ENCODE results near the gene ZNF335.
"Not testable (repeated sequence)": the region's sequence is repeated elsewhere in the genome, so short reads cannot be mapped to it uniquely, and the experiment has no call there.

The ZNF335 gene

DNA sequence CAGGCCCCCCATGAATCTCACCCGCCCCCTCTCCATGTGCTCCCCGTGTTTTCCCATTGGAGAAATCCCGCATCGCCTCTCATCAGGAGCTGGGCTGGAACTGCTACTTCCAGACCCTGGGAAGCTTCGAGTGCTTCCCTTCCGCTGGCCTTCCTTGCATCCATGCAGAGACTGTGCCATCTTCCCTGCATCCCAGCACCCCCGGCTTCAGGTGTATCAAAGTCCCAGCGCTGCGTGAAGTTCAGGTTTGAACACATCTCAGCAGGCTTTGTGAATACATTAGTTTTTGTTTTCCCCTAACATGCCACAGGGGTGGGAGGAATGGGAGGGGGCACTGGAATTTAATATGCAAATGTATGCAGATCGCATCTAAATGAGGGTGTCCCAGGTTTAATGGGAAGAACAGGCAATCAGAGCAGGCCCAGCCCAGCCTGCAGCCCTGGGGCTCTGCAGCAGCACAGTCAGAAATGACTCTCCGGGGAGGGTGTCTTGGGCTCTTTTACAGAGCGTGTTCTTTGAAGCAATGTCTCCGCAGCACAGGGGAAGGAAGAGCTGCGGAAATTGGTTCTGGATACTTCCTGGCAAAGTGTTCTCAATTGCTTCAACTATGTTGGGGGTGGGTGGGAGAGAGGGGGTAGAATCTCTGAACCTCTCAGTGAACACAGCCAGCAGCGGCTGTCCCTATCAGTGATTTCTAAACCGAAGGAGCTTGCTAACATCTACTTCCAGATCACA lies 28.4 kb upstream of the ZNF335 start:
- DNase-seq (ENCODE audit: low read depth in 2 of 2, low spot score in 1 of 2): no peak

DNA sequence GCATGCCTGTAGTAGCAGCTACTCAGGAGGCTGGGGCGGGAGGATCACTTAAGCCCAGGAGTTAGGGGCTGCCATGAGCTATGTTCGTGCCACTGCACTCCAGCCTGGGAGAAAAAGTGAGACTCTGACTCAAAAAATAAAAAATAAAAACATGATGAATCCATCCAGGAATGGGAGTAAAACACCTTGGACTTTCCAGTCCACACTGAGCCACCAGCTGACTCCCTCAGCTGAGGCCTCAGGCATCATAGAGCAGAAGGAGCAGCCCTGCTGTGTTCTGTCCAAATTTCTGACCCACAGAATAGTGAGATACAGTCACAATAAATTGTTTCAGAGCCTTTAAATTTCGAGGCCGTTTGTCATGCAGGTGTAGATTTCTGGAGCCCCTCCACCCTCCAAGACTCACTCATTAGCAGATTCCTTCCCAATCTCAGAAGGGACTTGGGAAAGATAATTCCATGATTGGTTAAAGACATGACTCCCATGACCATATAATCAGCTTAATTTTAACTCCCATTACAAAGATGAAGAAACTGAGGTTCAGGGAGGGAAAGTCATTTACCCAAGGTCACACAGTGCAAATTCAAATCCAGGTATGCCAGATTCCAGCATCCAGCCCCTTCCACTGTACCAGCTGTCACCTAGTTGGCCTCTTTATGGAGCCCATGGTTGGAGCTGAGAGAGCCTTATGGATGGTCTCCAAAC lies 27.7 kb upstream of the ZNF335 start:
- no peak for DNase-seq (ENCODE audit: low read depth in 2 of 2, low spot score in 1 of 2)

DNA sequence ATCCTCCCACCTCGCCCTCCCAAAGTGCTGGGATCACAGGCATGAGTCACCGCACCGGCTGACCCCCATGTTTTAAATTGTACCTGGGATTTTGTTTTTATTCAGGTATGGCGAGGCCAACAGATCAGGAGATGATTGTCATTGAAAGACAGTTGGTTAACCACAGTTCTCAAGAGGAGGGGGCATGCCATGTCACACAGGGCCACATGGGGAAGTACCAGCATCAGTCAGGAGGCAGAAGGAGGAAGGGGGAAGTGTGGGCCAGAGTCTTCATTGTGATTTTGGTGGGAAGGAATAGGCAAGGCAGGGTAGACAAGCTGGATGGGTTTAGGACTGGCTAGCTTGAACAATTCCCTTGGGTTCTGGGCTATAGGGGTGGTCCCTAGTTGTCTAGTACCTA lies 26.8 kb upstream of the ZNF335 start:
- DNase-seq (ENCODE audit: low read depth in 2 of 2, low spot score in 1 of 2): no peak

DNA sequence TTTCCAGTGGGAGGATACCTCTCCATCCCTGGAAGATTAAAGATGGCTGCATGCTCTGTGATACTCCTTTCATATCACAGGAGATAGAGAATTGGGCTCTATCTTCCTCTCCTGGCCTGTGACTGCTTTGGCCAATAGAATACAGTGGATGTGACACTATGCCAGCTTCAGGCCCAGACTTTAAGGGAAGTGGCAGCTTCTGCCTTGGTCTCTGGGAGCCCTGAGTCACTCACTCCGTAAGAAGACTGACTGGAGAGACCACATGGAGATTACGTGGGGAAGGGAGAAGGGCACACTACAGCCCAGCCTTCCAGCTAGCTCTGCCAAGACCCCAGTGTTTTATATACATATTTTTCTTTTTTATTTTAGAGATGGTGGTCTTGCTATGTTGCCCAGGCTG lies 26.3 kb upstream of the ZNF335 start:
- no peak for DNase-seq (ENCODE audit: low read depth in 2 of 2, low spot score in 1 of 2)

DNA sequence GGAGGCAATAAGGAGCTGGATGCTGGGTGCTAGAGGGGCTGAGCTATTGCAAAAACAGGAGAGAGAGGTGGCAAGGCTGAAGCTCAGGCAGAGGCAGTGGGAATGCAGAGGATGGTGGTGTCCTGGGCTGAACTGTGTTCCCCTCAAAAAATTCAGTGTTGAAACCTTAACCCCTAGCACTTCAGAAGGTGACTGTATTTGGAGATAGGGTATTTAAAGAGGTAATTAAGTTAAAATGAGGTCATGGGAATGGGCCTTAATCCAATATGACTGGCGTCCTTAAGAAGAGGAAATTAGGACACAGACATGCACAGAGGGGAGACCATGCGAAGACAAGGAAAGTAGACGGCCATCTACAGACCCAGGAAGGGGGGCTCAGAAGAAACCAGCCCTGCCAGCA lies 25.2 kb upstream of the ZNF335 start:
- no peak for DNase-seq (ENCODE audit: low read depth in 2 of 2, low spot score in 1 of 2)

DNA sequence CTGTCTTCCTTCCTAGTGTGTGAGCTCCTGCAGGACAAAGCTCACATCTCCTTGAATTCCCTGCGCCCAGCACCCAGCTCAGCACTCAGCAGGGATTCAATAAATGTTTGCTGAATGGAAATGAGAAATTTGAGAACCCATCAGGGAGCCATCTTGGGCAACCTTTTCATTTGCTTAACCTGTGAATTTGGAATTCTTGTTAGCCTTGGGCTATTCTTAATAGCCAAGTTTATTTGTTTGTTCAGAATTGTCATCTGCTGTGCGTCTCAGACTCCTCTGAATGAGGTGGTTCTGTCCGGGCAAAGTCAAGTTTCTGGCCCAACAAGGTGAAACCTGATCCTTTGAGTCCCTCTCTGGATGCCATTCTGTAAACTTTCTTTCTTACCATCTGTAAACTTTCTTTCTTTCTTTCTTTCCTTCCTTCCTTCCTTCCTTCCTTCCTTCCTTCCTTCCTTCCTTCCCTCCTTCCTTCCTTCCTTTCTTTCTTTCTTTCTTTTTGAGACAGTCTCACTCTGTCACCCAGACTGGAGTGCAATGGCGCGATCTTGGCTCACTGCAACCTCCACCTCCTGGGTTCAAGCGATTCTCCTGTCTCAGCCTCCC lies 23.6 kb upstream of the ZNF335 start:
- not testable (repeated sequence) for DNase-seq (ENCODE audit: low read depth in 2 of 2, low spot score in 1 of 2)

DNA sequence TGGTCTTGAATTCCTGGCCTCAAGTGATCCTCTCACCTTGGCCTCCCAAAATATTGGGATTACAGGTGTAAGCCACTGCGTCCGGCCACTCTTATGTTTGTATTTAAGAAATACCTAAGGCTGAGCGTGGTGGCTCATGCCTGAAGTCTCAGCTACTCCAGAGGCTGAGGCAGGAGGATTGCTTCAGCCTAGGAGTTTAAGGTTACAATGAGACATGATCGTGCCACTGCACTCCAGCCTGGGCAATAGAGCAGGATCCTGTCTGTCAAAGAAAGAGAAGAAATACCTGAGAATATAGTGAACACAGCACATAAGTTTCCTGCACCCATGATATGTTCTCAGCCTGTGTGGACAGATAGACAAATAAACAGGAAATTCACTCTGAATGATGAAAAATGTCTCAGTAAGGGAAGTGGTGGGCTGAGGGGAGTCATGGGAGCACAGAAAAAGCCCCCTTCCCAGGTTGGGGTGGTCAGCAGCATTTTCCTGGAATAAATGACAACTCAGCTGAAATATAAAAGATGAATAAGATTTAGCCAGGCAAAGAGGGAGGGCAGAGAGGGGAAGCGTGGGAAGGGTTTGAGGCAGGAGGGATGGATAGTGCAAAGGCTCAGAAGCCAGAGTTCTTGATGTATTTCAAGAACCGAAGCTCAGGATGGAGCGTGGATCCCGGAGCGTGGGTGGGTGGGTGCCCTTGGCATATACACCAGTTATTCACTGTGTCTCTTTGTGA lies 22.9 kb upstream of the ZNF335 start:
- DNase-seq (ENCODE audit: low read depth in 2 of 2, low spot score in 1 of 2): no peak

DNA sequence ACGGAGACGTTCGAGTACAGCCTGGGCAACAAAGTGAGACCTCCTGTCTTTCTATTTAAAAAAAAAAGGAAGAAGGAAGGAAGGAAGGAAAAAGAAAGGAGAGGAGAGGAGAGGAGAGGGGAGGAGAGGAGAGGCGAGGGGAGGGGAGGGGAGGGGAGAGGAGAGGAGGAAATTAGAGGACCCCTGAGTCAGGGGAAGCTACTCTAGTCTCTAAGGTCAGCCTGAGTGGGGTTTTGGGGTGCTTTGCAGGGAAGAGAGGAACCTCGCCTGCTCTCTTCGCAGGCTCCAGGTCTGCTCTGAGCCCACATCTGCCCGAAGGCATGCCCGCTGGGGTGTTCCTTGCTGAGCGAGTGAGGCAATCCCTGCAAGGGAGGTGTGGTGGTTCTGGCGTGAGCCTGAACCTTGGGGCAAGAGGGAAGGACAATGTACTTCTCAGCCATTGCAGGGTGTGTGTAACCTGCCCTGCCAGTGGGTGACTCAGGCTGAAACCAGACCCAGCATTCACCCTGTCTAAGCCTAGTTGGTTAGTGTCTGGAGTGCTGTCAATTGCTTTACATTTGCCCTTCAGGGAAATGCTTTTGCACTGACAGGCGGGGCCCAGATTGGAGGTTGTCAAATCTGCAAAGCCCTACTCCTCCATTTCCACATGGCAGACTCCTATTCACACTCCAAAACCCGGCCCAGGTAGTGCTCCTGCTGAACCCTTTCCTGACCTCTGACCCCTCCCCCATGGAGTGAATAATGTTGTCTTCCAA lies 21.4 kb upstream of the ZNF335 start:
- no peak for DNase-seq (ENCODE audit: low read depth in 2 of 2, low spot score in 1 of 2)

DNA sequence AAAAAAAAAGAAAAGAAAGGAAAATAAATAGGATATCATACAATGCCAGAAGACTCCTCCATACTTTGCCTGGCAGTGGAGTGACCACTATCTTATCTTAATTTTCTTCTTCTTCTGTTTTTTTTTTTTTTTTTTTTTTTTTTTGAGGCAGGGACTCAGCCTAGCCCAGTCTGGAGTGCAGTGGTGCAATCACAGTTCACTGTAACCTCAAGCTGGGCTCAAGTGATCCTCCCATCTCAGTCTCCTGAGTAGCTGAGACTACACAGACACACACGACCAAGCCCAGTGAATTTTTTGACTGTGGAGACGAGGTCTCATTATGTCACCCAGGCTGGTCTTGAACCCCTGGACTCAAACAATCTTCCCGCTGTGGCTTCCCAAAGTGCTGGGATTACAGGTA lies 19.6 kb upstream of the ZNF335 start:
- no peak for DNase-seq (ENCODE audit: low read depth in 2 of 2, low spot score in 1 of 2)

DNA sequence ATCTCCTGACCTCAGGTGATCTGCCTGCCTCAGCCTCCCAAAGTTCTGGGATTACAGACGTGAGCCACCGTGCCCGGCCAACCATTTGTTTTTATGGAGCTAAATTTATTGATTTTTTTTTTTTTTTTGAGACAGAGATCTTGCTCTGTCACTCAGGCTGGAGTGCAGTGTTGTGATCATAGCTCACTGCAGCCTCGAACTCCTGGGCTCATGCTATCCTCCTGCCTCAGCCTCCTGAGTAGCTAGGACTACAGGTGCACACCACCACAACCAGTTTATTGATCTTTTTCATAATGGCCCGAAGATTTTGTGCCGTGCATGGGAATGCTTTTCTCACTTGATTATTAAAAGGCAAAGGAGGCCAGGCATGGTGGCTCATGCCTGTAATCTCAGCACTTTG lies 16.8 kb upstream of the ZNF335 start:
- not testable (repeated sequence) for DNase-seq (ENCODE audit: low read depth in 2 of 2, low spot score in 1 of 2)

DNA sequence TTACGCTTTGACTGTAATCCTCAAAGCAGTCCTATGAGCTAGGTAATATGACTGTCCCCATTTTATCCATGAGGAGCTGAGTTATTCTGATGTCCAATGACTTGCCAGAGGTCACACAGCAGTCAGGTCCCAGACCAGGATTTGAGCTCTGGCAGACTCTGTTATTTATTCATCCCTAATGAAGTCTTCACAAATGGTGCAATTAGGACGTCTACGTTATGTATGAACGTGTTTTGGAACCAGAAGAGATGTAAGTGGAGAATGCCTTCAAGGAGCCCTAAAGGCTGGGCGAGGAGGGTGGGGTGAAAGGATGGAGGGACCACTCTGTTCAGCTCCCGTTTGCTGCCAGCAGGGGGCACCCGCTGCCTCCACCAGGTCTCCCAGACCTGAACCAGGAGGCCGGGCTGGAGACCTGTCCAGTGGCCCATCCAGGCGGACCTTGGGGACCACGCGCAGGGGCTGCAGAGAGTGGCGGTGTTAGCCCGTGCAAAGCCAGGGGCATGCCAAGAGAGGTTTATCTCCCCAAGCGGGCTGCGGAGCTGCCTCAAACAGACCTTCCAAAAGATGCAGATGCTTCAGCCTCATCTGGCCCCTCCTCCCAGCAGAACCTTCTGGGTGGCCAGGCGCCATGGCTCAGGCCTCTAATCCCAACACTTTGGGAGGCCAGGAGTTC lies 15.2 kb upstream of the ZNF335 start:
- DNase-seq (ENCODE audit: low read depth in 2 of 2, low spot score in 1 of 2): peak; percentile 55 to 62

DNA sequence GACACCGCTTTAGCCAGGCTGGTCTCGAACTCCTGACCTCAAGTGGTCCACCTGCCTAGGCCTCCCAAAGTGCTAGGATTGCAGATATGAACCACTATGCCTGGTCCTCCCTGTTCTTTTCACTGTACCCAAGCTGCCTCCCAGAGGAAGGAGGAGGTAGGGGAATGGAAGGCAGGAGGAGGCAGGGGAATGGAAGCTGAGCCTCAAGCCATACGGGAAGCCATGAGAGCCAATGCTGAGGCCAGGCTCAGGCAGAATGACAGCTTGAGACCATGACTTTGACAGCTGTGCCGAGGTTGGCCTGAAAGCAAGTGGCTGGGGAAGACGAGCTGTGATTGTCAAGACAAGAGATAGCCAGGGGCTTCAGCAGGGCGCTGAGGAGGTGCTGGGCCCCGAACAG lies 13.6 kb upstream of the ZNF335 start:
- DNase-seq (ENCODE audit: low read depth in 2 of 2, low spot score in 1 of 2): no peak

DNA sequence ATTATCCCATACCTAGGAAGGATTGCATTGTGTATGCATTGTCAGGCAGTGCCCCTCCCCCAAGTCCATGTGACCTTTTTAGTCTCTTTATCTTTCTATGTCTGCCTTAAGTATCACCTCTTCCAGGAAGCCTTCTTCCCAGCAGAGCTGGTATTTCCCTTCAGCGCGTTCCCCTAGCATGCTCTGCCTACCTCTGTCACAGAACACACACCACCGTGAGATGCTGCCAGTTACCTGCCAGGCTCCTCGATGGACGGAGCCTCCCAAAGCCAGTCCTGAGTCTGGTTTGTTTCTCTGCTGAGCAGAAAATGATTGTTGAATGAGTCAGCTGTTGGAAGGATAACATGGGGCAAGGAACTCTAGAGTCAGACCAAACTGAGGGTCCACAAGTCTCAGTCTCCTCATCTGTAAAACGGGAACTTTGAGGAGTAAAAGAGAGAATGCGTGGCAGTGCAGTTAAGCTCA lies 11.3 kb upstream of the ZNF335 start:
- DNase-seq (ENCODE audit: low read depth in 2 of 2, low spot score in 1 of 2): no peak

DNA sequence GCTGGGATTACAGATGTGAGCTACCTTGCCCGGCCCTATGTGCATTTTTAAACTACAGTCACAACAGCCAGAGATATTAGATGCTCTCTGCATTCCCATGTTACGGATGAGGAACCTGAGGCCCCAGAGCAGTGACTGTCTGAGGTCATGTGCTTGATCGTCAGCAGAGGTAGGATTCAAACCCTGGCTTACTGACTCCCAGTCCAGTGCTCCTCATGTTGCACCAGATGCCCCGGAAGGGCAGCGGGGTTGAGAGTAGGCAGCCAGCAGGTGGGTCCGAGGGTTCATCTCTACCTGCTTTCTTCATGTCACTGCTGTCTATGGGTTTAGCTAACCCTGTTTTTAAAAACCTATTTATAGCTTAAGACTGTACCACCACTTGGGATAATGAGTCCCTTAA lies 9.3 kb upstream of the ZNF335 start:
- DNase-seq (ENCODE audit: low read depth in 2 of 2, low spot score in 1 of 2): no peak

DNA sequence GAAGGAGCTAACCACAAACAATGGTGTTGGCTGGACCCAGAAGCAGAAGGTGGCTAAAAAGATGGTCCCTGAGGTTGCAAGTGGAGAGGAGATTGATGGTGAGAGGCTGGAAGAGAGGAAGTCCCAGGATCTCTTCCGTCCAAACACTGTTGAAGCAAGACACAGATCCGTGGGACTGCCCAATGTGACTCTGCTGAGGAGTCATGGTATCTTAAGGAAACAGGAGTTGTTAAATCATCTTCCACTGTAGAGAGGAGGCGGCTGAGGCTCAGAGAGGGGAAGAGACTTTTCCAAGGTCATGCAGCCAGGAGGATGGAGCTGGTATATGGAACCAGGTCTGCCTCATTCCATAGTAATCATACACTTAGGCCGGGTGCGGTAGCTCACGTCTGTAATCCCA lies 4.1 kb upstream of the ZNF335 start:
- no peak for DNase-seq (ENCODE audit: low read depth in 2 of 2, low spot score in 1 of 2)

DNA sequence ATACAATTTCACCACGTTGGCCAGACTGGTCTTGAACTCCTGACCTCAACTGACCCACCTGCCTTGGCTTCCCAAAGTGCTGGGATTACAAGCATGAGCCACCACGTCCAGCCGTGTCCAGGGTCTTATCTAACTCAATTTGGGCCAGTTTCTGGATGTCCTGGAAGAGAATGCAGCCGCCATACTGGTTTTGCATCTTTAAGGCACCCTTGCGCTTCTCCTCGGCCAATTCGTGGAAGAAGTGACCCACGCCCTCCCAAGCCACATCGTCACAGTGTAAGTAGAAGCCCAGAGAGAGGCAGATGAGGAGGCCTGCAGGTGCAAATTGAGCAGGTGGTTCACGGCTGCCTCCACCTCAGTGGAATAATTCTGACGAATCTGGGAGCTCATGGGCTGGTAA lies 3.7 kb upstream of the ZNF335 start:
- DNase-seq (ENCODE audit: low read depth in 2 of 2, low spot score in 1 of 2): no peak

DNA sequence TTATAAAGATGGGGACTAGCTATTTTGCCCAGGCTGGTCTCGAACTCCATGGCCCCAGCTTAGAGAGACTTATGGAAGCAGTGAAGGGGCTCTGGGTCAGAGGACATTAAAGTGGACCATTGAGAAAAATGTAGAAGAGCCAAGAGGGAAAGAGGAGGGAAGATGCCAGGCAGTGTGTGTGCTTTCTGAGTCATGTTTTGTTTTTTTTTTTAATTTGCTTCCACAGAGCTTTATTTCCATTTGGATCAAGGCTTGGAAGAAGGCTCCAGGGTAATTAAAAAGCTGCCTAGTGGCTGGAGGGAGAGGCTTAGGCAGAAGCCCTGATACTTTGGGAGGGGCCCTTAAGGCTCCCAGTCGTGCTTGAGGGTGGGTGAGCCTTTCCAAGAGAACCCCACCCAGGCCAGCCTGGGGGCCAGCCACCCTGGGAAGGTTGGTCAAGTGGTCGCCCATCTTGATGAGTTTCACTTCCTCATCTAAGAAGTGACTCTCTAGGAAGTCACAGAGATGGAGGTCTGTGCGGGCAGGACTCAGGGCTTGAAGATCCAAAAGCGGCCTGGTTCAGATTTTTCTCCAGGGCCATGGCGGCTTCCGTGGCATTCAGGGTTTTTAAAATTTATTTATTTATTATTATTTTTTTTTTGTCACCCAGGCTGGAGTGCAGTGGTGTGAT lies 3.0 kb upstream of the ZNF335 start:
- no peak for DNase-seq (ENCODE audit: low read depth in 2 of 2, low spot score in 1 of 2)

DNA sequence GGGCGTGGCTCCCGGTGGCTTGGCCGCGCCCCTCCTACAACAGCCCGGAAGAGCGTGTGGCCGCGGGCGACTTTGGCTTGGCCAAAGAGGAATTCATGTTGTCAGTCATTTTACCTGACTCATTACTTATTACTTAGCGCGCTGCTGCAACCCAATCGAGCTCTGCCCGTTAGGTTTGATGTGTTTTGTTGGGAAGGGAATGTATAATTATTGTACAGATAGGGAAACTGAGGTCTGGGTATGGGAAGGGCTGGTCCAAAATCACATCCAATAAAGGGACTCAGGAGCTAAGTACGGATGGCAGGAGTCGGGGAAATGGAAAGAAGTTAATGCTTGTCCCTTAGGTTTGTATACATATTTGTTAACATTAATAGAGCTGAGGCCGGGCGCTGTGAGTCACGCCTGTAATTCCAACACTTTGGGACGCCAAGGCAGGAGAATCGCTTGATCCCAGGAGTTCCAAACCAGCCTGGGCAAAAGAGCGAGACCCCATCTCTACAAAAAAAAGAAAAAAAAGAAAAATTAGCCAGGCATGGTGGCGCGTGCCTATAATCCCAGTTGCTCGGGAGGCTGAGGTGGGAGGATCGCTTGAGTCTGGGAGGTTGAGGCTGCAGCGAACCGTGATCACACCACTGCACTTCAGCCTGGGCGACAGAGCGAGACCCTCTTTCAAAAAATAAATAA lies 639 bp upstream of the ZNF335 start:
- no peak for DNase-seq (ENCODE audit: low read depth in 2 of 2, low spot score in 1 of 2)

DNA sequence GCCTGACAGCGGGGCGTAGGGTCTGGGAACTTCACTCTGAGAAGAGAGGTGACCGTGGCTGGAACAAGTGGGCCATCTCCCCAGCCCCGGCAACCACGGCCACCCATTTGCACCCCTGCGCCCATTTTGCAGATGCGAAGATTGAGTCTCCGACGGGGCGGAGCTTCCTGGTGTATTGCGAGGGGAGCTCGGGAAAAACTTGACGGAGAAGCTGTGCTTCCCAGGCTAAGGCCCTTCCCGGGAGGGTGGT lies 653 bp downstream of the ZNF335 start:
- no peak for DNase-seq (ENCODE audit: low read depth in 2 of 2, low spot score in 1 of 2)
